ENCODE results near the gene ITGA6. TPM values are rescaled to one million over a fixed set of nuclear protein-coding genes. Genes with fewer than 3 reads are reported as not detected.

Gene ITGA6
- total and polyA plus RNA-seq, 2 experiments from 2014 or later, result 32.9 to 124 TPM

DNA sequence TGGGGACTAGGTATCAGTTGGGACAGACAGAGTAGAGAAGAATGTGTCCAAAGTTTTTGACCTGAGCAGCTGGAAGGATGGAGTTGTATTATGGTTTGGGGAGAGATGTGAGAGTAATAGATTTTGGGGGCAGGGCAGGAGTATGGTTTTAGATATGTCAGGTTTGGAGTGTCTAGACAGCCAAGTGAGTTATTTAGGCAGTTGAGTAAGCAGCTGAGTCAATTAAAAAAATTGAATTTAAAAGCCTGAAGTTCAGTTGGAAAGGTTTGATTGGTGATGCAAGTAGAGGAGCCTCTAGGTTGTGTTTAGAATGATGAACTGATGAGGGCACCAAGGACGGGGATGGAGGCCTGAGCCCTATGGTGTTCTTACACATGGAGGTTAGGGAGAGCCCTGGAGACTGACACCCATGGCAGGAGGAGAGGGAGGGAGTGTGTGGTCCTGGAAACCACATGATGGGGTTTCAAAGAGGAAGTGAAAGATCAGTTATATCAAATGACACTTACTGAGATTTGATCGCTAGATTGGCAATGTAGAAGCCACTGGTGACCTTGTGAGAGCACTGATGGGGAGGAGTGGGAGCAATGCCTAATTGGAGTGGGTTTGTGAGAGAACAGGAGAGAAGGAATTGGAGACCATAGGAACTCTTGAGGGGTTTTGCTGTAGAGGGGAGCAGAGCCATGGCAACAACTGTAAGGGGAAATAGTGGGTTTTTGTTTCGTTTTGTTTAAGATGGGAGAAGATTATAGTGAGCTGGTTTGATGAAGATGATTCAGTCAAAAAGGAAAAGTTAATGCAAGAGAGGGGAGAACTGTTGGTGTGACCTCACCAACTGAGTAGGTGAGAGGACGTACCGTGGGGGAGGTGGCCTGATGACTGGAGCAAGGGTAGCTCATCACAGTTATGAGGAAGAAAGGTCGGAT lies 10.3 kb downstream of the ITGA6 start:
- no peaks in the 10 kb centered on the region for H3K36me3 ChIP-seq (ENCODE audit: insufficient read depth)
- peaks cover 99% of the 10 kb centered on the region for H3K79me2 ChIP-seq (replicated peaks; ENCODE audit: insufficient read depth)
- Mint-ChIP-seq H3K4me3 (no peak overlapping the region), H3K36me3 (ENCODE audit: low read depth) (no peaks in the 10 kb centered on the region), H3K9me3 (no peaks in the 10 kb centered on the region), H3K27ac (no peak overlapping the region), H3K27me3 (ENCODE audit: insufficient read depth, low read depth, poor library complexity) (no peaks in the 10 kb centered on the region), H3K4me1 (peaks cover 68% of the 10 kb centered on the region)
- no peak overlapping the region for H3K4me2 ChIP-seq
- peaks cover 11% of the 10 kb centered on the region for H3K9me2 ChIP-seq (ENCODE audit: insufficient read depth)
- H2AFZ ChIP-seq, result no peak overlapping the region
- ATAC-seq (no peak), DNase-seq (ENCODE audit: low spot score) (no peak)
- H3F3A ChIP-seq (replicated peaks; ENCODE audit: low read depth), result no peaks in the 10 kb centered on the region
- H3K27ac ChIP-seq (ENCODE audit: low read depth), result no peak overlapping the region
- H3K27me3 ChIP-seq (ENCODE audit: insufficient read depth), result no peaks in the 10 kb centered on the region
- peaks cover 99% of the 10 kb centered on the region for H3K4me1 ChIP-seq (ENCODE audit: insufficient read depth)
- no peak for TF ChIP-seq EZH2 (IDR thresholded peaks at IDR 0.05; ENCODE audit: low read depth, unreplicated experiment)
- no peak for TF ChIP-seq CREB1 (CRISPR knock-in tag; IDR thresholded peaks at IDR 0.05; ENCODE audit: low read depth)
- no peak for TF ChIP-seq NANOG (IDR thresholded peaks at IDR 0.05; ENCODE audit: borderline replicate concordance)
- TF ChIP-seq, protein P1, sequence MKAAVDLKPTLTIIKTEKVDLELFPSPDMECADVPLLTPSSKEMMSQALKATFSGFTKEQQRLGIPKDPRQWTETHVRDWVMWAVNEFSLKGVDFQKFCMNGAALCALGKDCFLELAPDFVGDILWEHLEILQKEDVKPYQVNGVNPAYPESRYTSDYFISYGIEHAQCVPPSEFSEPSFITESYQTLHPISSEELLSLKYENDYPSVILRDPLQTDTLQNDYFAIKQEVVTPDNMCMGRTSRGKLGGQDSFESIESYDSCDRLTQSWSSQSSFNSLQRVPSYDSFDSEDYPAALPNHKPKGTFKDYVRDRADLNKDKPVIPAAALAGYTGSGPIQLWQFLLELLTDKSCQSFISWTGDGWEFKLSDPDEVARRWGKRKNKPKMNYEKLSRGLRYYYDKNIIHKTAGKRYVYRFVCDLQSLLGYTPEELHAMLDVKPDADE (IDR thresholded peaks at IDR 0.05), result no peak
- TF ChIP-seq, protein P2, sequence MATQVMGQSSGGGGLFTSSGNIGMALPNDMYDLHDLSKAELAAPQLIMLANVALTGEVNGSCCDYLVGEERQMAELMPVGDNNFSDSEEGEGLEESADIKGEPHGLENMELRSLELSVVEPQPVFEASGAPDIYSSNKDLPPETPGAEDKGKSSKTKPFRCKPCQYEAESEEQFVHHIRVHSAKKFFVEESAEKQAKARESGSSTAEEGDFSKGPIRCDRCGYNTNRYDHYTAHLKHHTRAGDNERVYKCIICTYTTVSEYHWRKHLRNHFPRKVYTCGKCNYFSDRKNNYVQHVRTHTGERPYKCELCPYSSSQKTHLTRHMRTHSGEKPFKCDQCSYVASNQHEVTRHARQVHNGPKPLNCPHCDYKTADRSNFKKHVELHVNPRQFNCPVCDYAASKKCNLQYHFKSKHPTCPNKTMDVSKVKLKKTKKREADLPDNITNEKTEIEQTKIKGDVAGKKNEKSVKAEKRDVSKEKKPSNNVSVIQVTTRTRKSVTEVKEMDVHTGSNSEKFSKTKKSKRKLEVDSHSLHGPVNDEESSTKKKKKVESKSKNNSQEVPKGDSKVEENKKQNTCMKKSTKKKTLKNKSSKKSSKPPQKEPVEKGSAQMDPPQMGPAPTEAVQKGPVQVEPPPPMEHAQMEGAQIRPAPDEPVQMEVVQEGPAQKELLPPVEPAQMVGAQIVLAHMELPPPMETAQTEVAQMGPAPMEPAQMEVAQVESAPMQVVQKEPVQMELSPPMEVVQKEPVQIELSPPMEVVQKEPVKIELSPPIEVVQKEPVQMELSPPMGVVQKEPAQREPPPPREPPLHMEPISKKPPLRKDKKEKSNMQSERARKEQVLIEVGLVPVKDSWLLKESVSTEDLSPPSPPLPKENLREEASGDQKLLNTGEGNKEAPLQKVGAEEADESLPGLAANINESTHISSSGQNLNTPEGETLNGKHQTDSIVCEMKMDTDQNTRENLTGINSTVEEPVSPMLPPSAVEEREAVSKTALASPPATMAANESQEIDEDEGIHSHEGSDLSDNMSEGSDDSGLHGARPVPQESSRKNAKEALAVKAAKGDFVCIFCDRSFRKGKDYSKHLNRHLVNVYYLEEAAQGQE (IDR thresholded peaks at IDR 0.05; ENCODE audit: unreplicated experiment), result no peak
- no peak for TF ChIP-seq POLR2AphosphoS5 (IDR thresholded peaks at IDR 0.05; ENCODE audit: low read depth)
- no peak for TF ChIP-seq EZH2phosphoT487 (IDR thresholded peaks at IDR 0.05; ENCODE audit: unreplicated experiment)
- H4K20me1 ChIP-seq (replicated peaks; ENCODE audit: insufficient read depth), result peaks cover 21% of the 10 kb centered on the region
- H3K4me3 ChIP-seq, result no peak overlapping the region

- H3K27ac ChIP-seq (ENCODE audit: low read depth), result no peak overlapping the region
- H3K9me2 ChIP-seq (ENCODE audit: insufficient read depth), result peaks cover 11% of the 10 kb centered on the region
- no peaks in the 10 kb centered on the region for H3K9me3 Mint-ChIP-seq
- peaks cover 99% of the 10 kb centered on the region for H3K79me2 ChIP-seq (replicated peaks; ENCODE audit: insufficient read depth)
- no peak overlapping the region for H3K4me3 ChIP-seq
- H3K4me1 Mint-ChIP-seq, result peaks cover 65% of the 10 kb centered on the region
- H3K36me3 Mint-ChIP-seq (ENCODE audit: low read depth), result peaks cover 7% of the 10 kb centered on the region; the same call in 1 of the 3 replicates
- no peak overlapping the region for H3K4me2 ChIP-seq
- DNase-seq (ENCODE audit: low spot score) (no peak), ATAC-seq (no peak)
- no peak overlapping the region for H2AFZ ChIP-seq
- peaks cover 26% of the 10 kb centered on the region for H4K20me1 ChIP-seq (replicated peaks; ENCODE audit: insufficient read depth)
- H3K4me3 Mint-ChIP-seq, result no peak overlapping the region
- H3K27me3 ChIP-seq (ENCODE audit: insufficient read depth), result no peaks in the 10 kb centered on the region
- H3F3A ChIP-seq (replicated peaks; ENCODE audit: low read depth), result no peaks in the 10 kb centered on the region
- H3K27ac Mint-ChIP-seq, result peak overlapping the region; percentile 72
- H3K27me3 Mint-ChIP-seq (ENCODE audit: insufficient read depth, low read depth, poor library complexity), result no peaks in the 10 kb centered on the region
- peaks cover 93% of the 10 kb centered on the region for H3K4me1 ChIP-seq (ENCODE audit: insufficient read depth)
- no peaks in the 10 kb centered on the region for H3K36me3 ChIP-seq (ENCODE audit: insufficient read depth)
- no peak for TF ChIP-seq ZNF331 (CRISPR knock-in tag; IDR thresholded peaks at IDR 0.05; ENCODE audit: low read depth)
- no peak for TF ChIP-seq JUNB (IDR thresholded peaks at IDR 0.05; ENCODE audit: unreplicated experiment)
- TF ChIP-seq NANOG (IDR thresholded peaks at IDR 0.05; ENCODE audit: borderline replicate concordance), result no peak
- TF ChIP-seq POLR2AphosphoS5 (IDR thresholded peaks at IDR 0.05; ENCODE audit: low read depth), result no peak
- TF ChIP-seq, protein P1 (IDR thresholded peaks at IDR 0.05), result no peak
- TF ChIP-seq STAT1 (IDR thresholded peaks at IDR 0.05; ENCODE audit: unreplicated experiment), result no peak
Observed at GRCh38 chr2:172438741-172439508, 11.5 kb downstream of the ITGA6 start.

Data from GM23338 (cell line).